OCI-LY3 (cell line): ENCODE results near the gene TEKT1.

Experiments
- H2AFZ ChIP-seq: fragments of 200-600, 300-600 bp; shearing (Covaris generic); 2 replicates; pipeline ENCODE4 v1.6.0; 2014; ENCODE audit warnings: antibody characterized with exemption, low read depth, low read length
- H3K27ac ChIP-seq: fragments of 200-600, 300-600 bp; sonication (generic); 2 replicates; pipeline ENCODE4 v1.5.1; 2014; ENCODE audit warnings: mild to moderate bottlenecking, low read length, moderate library complexity, mixed read lengths
- H3K27me3 ChIP-seq: fragments of 200-600, 300-600 bp; sonication (generic); 2 replicates; pipeline ENCODE4 v1.6.1; 2014; ENCODE audit warnings: low read depth, low read length, mixed read lengths
- H3K36me3 ChIP-seq: fragments of 200-600, 300-600 bp; sonication (generic); replicated peaks from 2 replicates; pipeline ENCODE3; 2014; ENCODE audit warnings: low read depth, low read length, mixed read lengths
- H3K4me1 ChIP-seq: fragments of 300-600, 200-600 bp; sonication (generic); 2 replicates; pipeline ENCODE4 v1.6.1; 2014; ENCODE audit warnings: low read length, mixed read lengths
- H3K4me2 ChIP-seq: fragments of 200-600, 300-600 bp; sonication (generic); 2 replicates; pipeline ENCODE4 v1.6.1; 2014; ENCODE audit warnings: low read length, mixed read lengths
- H3K4me3 ChIP-seq: fragments of 300-600, 200-600 bp; sonication (generic); 2 replicates; pipeline ENCODE4 v1.5.1; 2014; ENCODE audit warnings: antibody characterized with exemption, mild to moderate bottlenecking, low read length, moderate library complexity
- H3K79me2 ChIP-seq: fragments of 300-600, 200-600 bp; shearing (Covaris generic); 2 replicates; pipeline ENCODE4 v1.6.1; 2014; ENCODE audit warnings: mild to moderate bottlenecking, low read length, mixed read lengths
- H3K9ac ChIP-seq: fragments of 300-600, 200-600 bp; shearing (Covaris generic); 2 replicates; pipeline ENCODE4 v1.6.0; 2014; ENCODE audit warnings: mild to moderate bottlenecking, low read length, moderate library complexity
- H3K9me3 ChIP-seq: fragments of 200-600, 300-600 bp; shearing (Covaris generic); 2 replicates; pipeline ENCODE4 v1.6.1; 2014; ENCODE audit warnings: low read length, mixed read lengths; ENCODE audit not compliant: insufficient read depth
- H4K20me1 ChIP-seq: fragments of 200-600, 300-600 bp; sonication (generic); 2 replicates; pipeline ENCODE4 v1.6.1; 2016; ENCODE audit warnings: low read length, mixed read lengths; ENCODE audit not compliant: insufficient read depth
- EZH2phosphoT487 ChIP-seq: fragments of 200-600 bp; shearing (Covaris generic); IDR thresholded peaks from 2 replicates; pipeline ENCODE4 v1.6.1; 2018; ENCODE audit warnings: antibody characterized with exemption, mixed run types, low read depth
- TF ChIP-seq, protein P1 (sequence below): fragments of 200-600, 300-600 bp; sonication (generic); IDR thresholded peaks from 2 replicates; pipeline ENCODE4 v1.5.1; 2014; ENCODE audit warnings: antibody characterized with exemption, low read length, low read depth

TEKT1 gene

DNA sequence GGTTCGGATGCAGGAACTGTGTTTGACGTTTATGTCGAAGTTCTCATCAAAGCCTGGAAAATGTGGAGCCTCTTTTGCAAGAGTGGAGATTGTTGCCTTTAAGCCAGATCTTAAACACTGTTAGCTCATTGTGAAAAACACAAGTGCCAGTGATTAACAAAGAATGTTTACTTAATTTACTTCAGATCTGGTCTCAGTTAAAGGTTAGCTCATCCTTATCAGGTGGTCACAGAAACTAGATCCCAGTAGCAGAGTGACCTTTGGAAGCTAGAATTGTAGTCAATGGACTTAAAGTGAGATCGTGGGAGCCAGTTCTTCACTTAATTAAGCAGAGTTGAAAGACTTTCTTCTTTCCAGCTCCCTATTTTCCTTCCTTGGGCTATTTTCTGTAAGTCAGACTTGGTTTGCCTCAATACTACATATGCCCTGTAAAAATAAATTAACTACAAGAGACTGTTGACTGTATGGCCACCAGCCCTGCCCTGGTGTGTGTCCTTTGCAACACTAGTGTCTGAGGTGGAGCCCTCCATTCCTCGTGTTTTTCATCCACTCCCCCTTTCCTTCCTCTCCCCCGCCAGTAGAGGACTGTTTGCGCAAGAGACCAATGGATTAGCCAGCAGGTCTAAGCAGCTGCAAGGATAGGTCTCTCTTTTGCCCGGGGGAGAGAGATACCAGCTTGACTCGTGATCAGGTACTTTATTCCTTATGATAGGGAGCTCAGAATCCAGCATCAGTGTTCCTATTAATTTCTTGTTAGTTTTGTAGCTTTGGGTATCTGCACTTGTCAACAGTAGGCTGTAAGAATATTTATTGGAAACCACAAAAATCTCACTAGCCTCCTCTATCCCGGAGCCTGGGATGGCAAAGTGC is 35.3 kb downstream of the TEKT1 start:
- no peaks in the 10 kb centered on the region for H3K79me2 ChIP-seq
- H3K27ac ChIP-seq = no peak overlapping the region
- no peak overlapping the region for H2AFZ ChIP-seq
- H3K4me1 ChIP-seq = no peaks in the 10 kb centered on the region
- TF ChIP-seq, protein P1, sequence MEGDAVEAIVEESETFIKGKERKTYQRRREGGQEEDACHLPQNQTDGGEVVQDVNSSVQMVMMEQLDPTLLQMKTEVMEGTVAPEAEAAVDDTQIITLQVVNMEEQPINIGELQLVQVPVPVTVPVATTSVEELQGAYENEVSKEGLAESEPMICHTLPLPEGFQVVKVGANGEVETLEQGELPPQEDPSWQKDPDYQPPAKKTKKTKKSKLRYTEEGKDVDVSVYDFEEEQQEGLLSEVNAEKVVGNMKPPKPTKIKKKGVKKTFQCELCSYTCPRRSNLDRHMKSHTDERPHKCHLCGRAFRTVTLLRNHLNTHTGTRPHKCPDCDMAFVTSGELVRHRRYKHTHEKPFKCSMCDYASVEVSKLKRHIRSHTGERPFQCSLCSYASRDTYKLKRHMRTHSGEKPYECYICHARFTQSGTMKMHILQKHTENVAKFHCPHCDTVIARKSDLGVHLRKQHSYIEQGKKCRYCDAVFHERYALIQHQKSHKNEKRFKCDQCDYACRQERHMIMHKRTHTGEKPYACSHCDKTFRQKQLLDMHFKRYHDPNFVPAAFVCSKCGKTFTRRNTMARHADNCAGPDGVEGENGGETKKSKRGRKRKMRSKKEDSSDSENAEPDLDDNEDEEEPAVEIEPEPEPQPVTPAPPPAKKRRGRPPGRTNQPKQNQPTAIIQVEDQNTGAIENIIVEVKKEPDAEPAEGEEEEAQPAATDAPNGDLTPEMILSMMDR = no peak
- no peak for TF ChIP-seq EZH2phosphoT487
- H3K9me3 ChIP-seq = no peaks in the 10 kb centered on the region
- H3K4me2 ChIP-seq = no peak overlapping the region
- no peak overlapping the region for H3K4me3 ChIP-seq
- H3K36me3 ChIP-seq = no peaks in the 10 kb centered on the region
- peaks cover 8% of the 10 kb centered on the region for H3K27me3 ChIP-seq
- H3K9ac ChIP-seq = no peak overlapping the region
- H4K20me1 ChIP-seq = no peaks in the 10 kb centered on the region

DNA sequence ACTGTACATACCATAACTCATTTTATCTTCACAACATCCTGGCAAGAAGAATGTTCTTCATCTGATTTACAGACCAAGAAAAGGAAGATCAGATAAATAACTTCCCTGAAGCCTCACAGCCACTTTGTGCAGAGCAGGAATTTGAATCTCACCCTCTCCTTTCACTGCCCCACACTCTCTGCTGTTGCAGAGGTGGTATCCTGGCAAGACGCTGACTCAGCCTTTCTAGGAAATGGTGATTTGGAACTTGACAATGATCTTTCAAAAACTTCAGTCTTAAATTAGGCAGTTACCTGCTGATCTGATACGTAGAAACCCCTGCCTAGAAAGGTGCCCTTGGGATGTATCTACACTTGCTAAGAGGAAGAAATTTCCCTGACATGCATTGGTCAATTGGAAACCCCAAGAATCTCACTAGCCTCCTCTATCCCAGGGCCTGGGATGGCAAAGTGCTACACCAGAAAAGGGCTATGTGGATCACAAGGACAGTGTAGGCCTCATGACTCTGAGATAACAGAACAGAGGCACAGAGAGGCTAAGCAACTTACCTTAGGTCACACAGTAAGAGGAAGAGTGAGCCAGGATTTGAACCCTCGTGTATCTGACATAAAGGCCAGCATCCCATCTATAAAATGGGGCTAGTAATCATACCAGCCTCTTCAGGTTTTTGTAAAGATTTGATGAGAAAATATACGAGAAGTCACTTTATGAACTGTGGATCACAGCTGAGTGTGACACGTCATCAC is 37.6 kb downstream of the TEKT1 start:
- Histone ChIP-seq H3K4me2 (no peak overlapping the region), H3K79me2 (no peaks in the 10 kb centered on the region), H3K9me3 (no peaks in the 10 kb centered on the region), H3K27ac (no peak overlapping the region), H3K4me3 (no peak overlapping the region), H3K9ac (no peak overlapping the region), H3K4me1 (no peaks in the 10 kb centered on the region), H2AFZ (no peak overlapping the region), H4K20me1 (no peaks in the 10 kb centered on the region), H3K27me3 (peaks cover 26% of the 10 kb centered on the region), H3K36me3 (no peaks in the 10 kb centered on the region)
- TF ChIP-seq EZH2phosphoT487 = no peak
- TF ChIP-seq, protein P1 = no peak

DNA sequence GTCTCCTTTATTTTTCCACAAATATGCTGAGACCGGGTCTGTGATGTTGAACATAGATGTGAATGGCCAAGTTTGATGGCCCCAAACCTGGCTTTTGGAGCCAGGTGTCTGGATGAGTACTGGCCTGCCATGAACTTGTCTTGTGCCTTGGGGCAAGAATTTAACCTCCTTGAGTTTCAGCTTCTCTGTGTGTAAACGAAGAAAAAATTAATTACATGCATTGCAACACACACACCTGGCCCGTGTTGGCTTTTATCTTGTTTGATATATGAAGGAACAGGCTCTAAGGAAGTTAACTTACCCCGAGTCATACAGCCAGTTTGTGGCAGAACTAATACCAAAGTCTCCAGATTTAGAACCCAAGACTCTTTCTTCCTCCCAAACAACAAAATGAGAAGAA is 42.4 kb downstream of the TEKT1 start:
- H2AFZ ChIP-seq = no peak overlapping the region
- H3K9ac ChIP-seq = no peak overlapping the region
- H3K9me3 ChIP-seq = no peaks in the 10 kb centered on the region
- peaks cover 26% of the 10 kb centered on the region for H3K27me3 ChIP-seq
- H3K27ac ChIP-seq = no peak overlapping the region
- no peaks in the 10 kb centered on the region for H3K79me2 ChIP-seq
- no peaks in the 10 kb centered on the region for H4K20me1 ChIP-seq
- H3K4me1 ChIP-seq = no peaks in the 10 kb centered on the region
- H3K4me3 ChIP-seq = no peak overlapping the region
- no peaks in the 10 kb centered on the region for H3K36me3 ChIP-seq
- no peak overlapping the region for H3K4me2 ChIP-seq
- no peak for TF ChIP-seq EZH2phosphoT487
- TF ChIP-seq, protein P1 = no peak

DNA sequence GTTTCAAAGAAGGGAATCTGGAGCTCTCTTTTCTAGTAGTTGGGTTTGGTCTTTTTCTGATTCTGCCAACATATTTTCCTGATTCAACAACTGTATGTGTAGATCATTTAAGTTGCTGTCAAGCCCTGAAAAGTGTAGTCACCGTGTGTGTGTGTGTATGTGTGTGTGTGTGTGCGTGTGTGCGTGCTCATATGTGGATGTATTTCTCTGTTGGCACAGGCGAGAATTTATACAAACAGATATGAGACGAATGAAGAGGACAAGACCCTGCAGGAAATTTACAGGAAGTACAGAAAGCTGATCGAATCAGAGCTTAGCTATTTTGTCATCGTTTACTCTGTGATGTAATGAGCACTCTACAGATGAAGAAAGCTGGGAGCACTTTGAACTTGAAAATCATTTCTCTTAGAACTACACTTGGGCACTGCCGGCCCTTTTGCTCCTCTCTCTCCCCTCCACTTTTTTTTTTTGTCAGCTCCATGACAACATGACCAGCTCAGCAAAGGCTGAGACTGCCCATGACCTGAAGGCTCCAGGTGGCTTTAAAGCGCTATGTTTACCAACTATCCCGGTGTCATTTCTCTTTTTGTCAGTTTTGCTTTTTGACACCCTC is 44.3 kb downstream of the TEKT1 start:
- Histone ChIP-seq H3K27me3 (peaks cover 22% of the 10 kb centered on the region), H3K9me3 (no peaks in the 10 kb centered on the region), H3K4me2 (no peak overlapping the region), H3K4me1 (no peaks in the 10 kb centered on the region), H3K36me3 (no peaks in the 10 kb centered on the region), H4K20me1 (no peaks in the 10 kb centered on the region), H3K27ac (no peak overlapping the region), H3K79me2 (no peaks in the 10 kb centered on the region), H3K9ac (no peak overlapping the region), H2AFZ (no peak overlapping the region), H3K4me3 (no peak overlapping the region)
- TF ChIP-seq EZH2phosphoT487 = no peak
- TF ChIP-seq, protein P1 = no peak
